Activated CD8-positive, alpha-beta memory T cell treated with anti-CD3 and anti-CD28 coated beads, Interleukin-2, amount 50 U/mL, for 1 hour (primary cell): Measurements from ENCODE around the gene ARL6IP5.
A peak's percentile ranks its signal among the peaks of the same experiment; 100 is the strongest.

Experiments used
- DNase-seq: peaks from one replicate; pipeline ENCODE4 v3.0.0-alpha.2; 2020; ENCODE audit errors: extremely low read depth

Gene ARL6IP5

GRCh38 chr3:69116897-69117296 lies 32.2 kb downstream of the ARL6IP5 start:
- no peak for DNase-seq

GRCh38 chr3:69118555-69118954 lies 33.8 kb downstream of the ARL6IP5 start:
- no peak for DNase-seq

GRCh38 chr3:69119138-69119537 lies 34.4 kb downstream of the ARL6IP5 start:
- no peak for DNase-seq

GRCh38 chr3:69119681-69120080 lies 34.9 kb downstream of the ARL6IP5 start:
- no peak for DNase-seq

- peak; percentile 44 for DNase-seq
Observed at GRCh38 chr3:69120879-69121464, 36.2 kb downstream of the ARL6IP5 start.

GRCh38 chr3:69121513-69121912 lies 36.8 kb downstream of the ARL6IP5 start:
- DNase-seq = no peak

GRCh38 chr3:69121950-69122349 lies 37.2 kb downstream of the ARL6IP5 start:
- DNase-seq = no peak

GRCh38 chr3:69122403-69122802 lies 37.7 kb downstream of the ARL6IP5 start, which contains the start of gene LMOD3:
LMOD3 (minus strand) TSS chr3:69122595; CDS start chr3:69122386, 209 bp downstream.
- DNase-seq = no peak

- no peak for DNase-seq
Observed at GRCh38 chr3:69126216-69126615, 41.5 kb downstream of the ARL6IP5 start.

- DNase-seq = no peak
Observed at GRCh38 chr3:69126999-69127398, 42.3 kb downstream of the ARL6IP5 start.

- DNase-seq = no peak
Observed at GRCh38 chr3:69128509-69128908, 43.8 kb downstream of the ARL6IP5 start.

GRCh38 chr3:69129531-69129930 lies 44.8 kb downstream of the ARL6IP5 start:
- no peak for DNase-seq

GRCh38 chr3:69130689-69131088 lies 46.0 kb downstream of the ARL6IP5 start:
- no peak for DNase-seq

- no peak for DNase-seq
Observed at GRCh38 chr3:69137005-69137404, 52.3 kb downstream of the ARL6IP5 start.

- DNase-seq = no peak
Observed at GRCh38 chr3:69137412-69137811, 52.7 kb downstream of the ARL6IP5 start.

- DNase-seq = no peak
Observed at GRCh38 chr3:69141313-69141712, 56.6 kb downstream of the ARL6IP5 start.

- DNase-seq = no peak
Observed at GRCh38 chr3:69142090-69142489, 57.4 kb downstream of the ARL6IP5 start.

- no peak for DNase-seq
Observed at GRCh38 chr3:69142797-69143454, 58.2 kb downstream of the ARL6IP5 start.

- no peak for DNase-seq
Observed at GRCh38 chr3:69143612-69144011, 58.9 kb downstream of the ARL6IP5 start.

GRCh38 chr3:69144631-69145245 lies 60.0 kb downstream of the ARL6IP5 start:
- no peak for DNase-seq

- DNase-seq = no peak
Observed at GRCh38 chr3:69145688-69146087, 61.0 kb downstream of the ARL6IP5 start.

GRCh38 chr3:69149586-69149985 lies 64.8 kb downstream of the ARL6IP5 start:
- DNase-seq = no peak
